Measurements from ENCODE around the gene TSPAN9.

DNA sequence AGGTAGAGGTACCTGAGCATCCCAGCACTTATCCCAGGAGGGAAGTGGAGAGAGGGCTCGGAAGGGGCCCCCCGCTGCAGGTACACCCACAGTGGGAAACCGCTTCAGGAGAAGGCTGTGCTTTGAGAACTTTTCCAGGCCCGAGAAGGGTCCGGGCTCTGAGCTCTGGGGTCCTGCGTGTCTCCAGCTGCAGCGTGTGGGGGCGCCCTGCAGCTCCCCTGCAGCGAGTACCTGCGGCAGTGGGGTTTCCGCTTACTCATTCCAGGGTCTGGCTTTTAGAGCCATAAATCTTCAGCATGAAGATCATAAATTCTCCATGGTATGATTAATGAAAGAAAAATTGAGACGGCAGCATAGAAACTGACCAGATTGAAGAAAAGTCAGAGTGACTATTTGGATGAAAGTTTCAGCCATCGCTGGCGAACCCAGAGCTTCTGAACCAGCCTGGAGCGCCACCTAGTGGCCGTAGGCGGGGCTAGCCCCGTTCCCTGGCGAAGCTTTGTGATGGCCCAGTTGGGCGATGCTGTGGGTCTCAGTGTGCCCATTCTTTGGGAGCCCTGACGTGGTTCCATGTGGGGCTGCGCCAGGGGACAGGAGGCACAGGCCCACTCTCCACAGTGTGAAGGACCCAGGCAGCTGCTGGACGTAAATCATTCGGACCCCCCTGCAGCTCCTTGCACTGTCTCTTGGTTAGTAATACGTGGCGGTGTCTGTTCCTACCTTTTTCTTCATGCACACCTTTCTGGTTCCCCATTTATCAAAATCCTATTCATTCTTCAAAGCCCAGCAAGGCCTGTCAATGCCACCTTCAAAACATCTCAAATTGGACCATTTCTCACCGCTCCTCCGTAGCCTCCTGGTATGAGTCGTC, 198.2 kb downstream of the TSPAN9 start:
- TF ChIP-seq EP300 (IDR thresholded peaks at IDR 0.05) (no peak), PHF8 (IDR thresholded peaks at IDR 0.05; ENCODE audit: borderline replicate concordance, low read depth) (no peak), POLR2A (IDR thresholded peaks at IDR 0.05; ENCODE audit: low read length) (no peak), NR3C1 (IDR thresholded peaks at IDR 0.05) (no peak), KDM5A (IDR thresholded peaks at IDR 0.05) (no peak), RFX5 (IDR thresholded peaks at IDR 0.05) (no peak)
- TF ChIP-seq, protein P1, sequence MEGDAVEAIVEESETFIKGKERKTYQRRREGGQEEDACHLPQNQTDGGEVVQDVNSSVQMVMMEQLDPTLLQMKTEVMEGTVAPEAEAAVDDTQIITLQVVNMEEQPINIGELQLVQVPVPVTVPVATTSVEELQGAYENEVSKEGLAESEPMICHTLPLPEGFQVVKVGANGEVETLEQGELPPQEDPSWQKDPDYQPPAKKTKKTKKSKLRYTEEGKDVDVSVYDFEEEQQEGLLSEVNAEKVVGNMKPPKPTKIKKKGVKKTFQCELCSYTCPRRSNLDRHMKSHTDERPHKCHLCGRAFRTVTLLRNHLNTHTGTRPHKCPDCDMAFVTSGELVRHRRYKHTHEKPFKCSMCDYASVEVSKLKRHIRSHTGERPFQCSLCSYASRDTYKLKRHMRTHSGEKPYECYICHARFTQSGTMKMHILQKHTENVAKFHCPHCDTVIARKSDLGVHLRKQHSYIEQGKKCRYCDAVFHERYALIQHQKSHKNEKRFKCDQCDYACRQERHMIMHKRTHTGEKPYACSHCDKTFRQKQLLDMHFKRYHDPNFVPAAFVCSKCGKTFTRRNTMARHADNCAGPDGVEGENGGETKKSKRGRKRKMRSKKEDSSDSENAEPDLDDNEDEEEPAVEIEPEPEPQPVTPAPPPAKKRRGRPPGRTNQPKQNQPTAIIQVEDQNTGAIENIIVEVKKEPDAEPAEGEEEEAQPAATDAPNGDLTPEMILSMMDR (IDR thresholded peaks at IDR 0.05), result peak; percentile 94
- TF ChIP-seq, protein P2, sequence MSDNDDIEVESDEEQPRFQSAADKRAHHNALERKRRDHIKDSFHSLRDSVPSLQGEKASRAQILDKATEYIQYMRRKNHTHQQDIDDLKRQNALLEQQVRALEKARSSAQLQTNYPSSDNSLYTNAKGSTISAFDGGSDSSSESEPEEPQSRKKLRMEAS (IDR thresholded peaks at IDR 0.05), result no peak
- TF ChIP-seq, protein P3, sequence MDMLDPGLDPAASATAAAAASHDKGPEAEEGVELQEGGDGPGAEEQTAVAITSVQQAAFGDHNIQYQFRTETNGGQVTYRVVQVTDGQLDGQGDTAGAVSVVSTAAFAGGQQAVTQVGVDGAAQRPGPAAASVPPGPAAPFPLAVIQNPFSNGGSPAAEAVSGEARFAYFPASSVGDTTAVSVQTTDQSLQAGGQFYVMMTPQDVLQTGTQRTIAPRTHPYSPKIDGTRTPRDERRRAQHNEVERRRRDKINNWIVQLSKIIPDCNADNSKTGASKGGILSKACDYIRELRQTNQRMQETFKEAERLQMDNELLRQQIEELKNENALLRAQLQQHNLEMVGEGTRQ (IDR thresholded peaks at IDR 0.05), result no peak
- TF ChIP-seq, protein P4, sequence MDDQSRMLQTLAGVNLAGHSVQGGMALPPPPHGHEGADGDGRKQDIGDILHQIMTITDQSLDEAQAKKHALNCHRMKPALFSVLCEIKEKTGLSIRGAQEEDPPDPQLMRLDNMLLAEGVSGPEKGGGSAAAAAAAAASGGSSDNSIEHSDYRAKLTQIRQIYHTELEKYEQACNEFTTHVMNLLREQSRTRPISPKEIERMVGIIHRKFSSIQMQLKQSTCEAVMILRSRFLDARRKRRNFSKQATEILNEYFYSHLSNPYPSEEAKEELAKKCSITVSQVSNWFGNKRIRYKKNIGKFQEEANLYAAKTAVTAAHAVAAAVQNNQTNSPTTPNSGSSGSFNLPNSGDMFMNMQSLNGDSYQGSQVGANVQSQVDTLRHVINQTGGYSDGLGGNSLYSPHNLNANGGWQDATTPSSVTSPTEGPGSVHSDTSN (IDR thresholded peaks at IDR 0.05), result no peak
